ENCODE data around the gene MELTF.

DNA sequence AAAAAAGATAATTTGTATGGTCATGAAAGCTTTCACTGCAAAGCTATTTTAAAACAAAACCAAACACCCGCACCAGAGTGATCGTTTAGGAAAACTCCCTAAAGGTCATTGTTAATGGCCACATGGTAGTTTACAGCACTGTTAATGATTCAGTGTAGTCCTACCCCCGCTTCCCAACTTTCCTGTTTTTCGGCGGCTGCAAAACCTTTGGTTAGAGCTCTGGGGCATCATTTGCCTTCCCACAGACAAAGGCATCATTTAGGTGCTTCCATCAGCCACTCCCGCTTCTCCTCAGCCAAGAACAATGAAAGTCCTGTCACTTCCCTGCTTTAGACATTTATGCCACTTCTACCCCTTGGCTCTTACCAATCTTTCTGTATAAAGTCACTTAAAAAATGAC is 10.6 kb downstream of the MELTF start:
- no peak for TF ChIP-seq POLR2AphosphoS5 (IDR thresholded peaks at IDR 0.05; ENCODE audit: borderline replicate concordance, low read depth, low read length)
- no peak for TF ChIP-seq EZH2 (IDR thresholded peaks at IDR 0.05)
- no peak for TF ChIP-seq FOXP2 (optimal IDR thresholded peaks at IDR 0.05; ENCODE audit: control extremely low read depth, extremely low read length, insufficient read depth)
